Loucy (cell line): ENCODE measurements around the gene B3GALT5.

ENCODE experiments used
- H2AFZ ChIP-seq: fragments of 200-600 bp; sonication (generic); 2 replicates; pipeline ENCODE4 v1.6.0; 2016; ENCODE audit warnings: antibody characterized with exemption, mild to moderate bottlenecking, low read length, moderate library complexity
- H3F3A ChIP-seq: fragments of 200-600 bp; 2 replicates; pipeline ENCODE4 v1.6.0; 2016; ENCODE audit warnings: antibody characterized with exemption, low read depth, mild to moderate bottlenecking
- H3K27me3 ChIP-seq: fragments of 200-600 bp; sonication (generic); 2 replicates; pipeline ENCODE4 v1.6.1; 2014; ENCODE audit warnings: low read length, mild to moderate bottlenecking; ENCODE audit not compliant: insufficient read depth, poor library complexity, severe bottlenecking
- H3K36me3 ChIP-seq: fragments of 200-600 bp; sonication (generic); 2 replicates; pipeline ENCODE4 v1.6.1; 2016; ENCODE audit warnings: low read length; ENCODE audit not compliant: insufficient read depth
- H3K4me1 ChIP-seq: fragments of 200-600 bp; sonication (generic); 2 replicates; pipeline ENCODE4 v1.5.1; 2014; ENCODE audit warnings: low read length, mild to moderate bottlenecking; ENCODE audit not compliant: insufficient read depth, poor library complexity, severe bottlenecking
- H3K4me2 ChIP-seq: fragments of 200-600 bp; sonication (generic); 2 replicates; pipeline ENCODE4 v1.6.0; 2014; ENCODE audit warnings: antibody characterized with exemption, low read length, low read depth, mild to moderate bottlenecking; ENCODE audit not compliant: poor library complexity, severe bottlenecking
- H3K4me3 ChIP-seq: fragments of 200-600 bp; sonication (generic); 2 replicates; pipeline ENCODE4 v1.5.1; 2014; ENCODE audit warnings: low read length, mild to moderate bottlenecking, mixed read lengths; ENCODE audit not compliant: poor library complexity, severe bottlenecking
- H3K79me2 ChIP-seq: fragments of 200-600 bp; sonication (generic); 2 replicates; pipeline ENCODE4 v1.6.1; 2014; ENCODE audit warnings: low read length; ENCODE audit not compliant: insufficient read depth
- H3K9ac ChIP-seq: fragments of 200-600 bp; sonication (generic); 2 replicates; pipeline ENCODE4 v1.6.0; 2014; ENCODE audit warnings: mild to moderate bottlenecking, low read depth, low read length, moderate library complexity; ENCODE audit not compliant: poor library complexity, severe bottlenecking
- H3K9me2 ChIP-seq: fragments of 200-600 bp; sonication (generic); replicated peaks from 2 replicates; pipeline ENCODE4 v1.6.1; 2016; ENCODE audit warnings: low read depth, low read length, mixed read lengths
- H3K9me3 ChIP-seq: fragments of 200-600 bp; sonication (generic); 2 replicates; pipeline ENCODE4 v1.6.1; 2014; ENCODE audit warnings: mild to moderate bottlenecking, antibody characterized with exemption, low read length, low read depth; ENCODE audit not compliant: insufficient read depth
- H4K20me1 ChIP-seq: fragments of 200-600 bp; sonication (generic); 2 replicates; pipeline ENCODE4 v1.6.0; 2014; ENCODE audit warnings: antibody characterized with exemption, low read length, mild to moderate bottlenecking; ENCODE audit not compliant: insufficient read depth, poor library complexity, severe bottlenecking
- CTCF ChIP-seq: fragments of 200-600 bp; sonication (generic); conservative IDR thresholded peaks from 2 replicates; pipeline ENCODE4 v1.5.1; 2014; ENCODE audit warnings: mild to moderate bottlenecking, antibody characterized with exemption, low read length
- EZH2phosphoT487 ChIP-seq: fragments of 200-600 bp; IDR thresholded peaks from 2 replicates; pipeline ENCODE4 v1.6.1; 2018; ENCODE audit warnings: antibody characterized with exemption, mild to moderate bottlenecking, moderate library complexity, borderline replicate concordance

The B3GALT5 gene

GRCh38 chr21:39599191-39599970 is 13.4 kb upstream of the B3GALT5 start:
- Histone ChIP-seq H3K79me2 (no peaks in the 10 kb centered on the region), H3K9me2 (no peaks in the 10 kb centered on the region), H3K4me1 (no peaks in the 10 kb centered on the region), H3F3A (no peaks in the 10 kb centered on the region), H3K9ac (no peak overlapping the region), H4K20me1 (no peaks in the 10 kb centered on the region), H3K36me3 (no peaks in the 10 kb centered on the region), H3K4me3 (no peak overlapping the region), H2AFZ (no peak overlapping the region), H3K9me3 (no peaks in the 10 kb centered on the region; the same call in 1 of the 2 replicates), H3K4me2 (no peak overlapping the region), H3K27me3 (no peaks in the 10 kb centered on the region)
- TF ChIP-seq EZH2phosphoT487 (no peak), CTCF (no peak)

DNA sequence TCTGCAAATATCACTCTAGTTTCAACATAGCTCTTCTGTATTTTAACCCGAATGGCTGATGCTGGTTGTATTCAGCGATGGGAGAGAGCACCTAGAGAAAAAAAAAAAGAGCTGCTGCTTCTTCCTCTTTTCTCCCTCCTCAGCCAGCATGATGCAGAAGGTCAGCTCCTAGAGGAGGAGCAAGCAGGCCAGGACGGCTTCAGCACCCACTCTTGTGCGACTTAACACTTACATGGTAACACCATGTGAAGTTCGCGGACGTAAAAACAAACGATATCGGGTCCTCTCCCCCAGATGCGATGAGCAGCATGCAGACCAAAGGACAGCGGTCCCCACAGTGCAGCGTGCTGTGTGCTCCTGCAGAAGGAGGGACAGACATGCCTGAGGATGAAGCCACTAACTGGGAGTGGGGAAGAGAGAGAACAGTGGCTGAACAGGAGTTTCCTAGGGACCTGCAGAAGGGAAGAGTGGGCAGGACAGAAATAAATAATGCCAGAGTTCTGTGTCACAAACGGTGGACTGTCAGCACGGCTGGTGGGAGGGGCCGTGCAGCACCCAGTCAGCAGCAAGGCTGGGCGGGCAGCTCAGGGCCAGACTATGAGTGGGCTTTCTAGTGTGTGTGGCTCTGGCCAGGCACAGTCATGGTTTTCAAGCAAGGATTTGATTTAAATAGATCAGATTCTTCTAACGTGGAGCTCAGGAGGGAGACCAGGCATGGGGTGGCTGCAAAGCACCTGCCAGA is 11.4 kb upstream of the B3GALT5 start:
- H3K4me1 ChIP-seq, result no peaks in the 10 kb centered on the region
- no peaks in the 10 kb centered on the region for H3F3A ChIP-seq
- no peak overlapping the region for H3K4me2 ChIP-seq
- H4K20me1 ChIP-seq, result no peaks in the 10 kb centered on the region
- TF ChIP-seq CTCF (no peak), EZH2phosphoT487 (no peak)
- H3K79me2 ChIP-seq, result no peaks in the 10 kb centered on the region
- no peaks in the 10 kb centered on the region for H3K9me2 ChIP-seq
- H3K4me3 ChIP-seq, result no peak overlapping the region
- H3K27me3 ChIP-seq, result no peaks in the 10 kb centered on the region
- no peaks in the 10 kb centered on the region for H3K9me3 ChIP-seq
- H3K9ac ChIP-seq, result no peak overlapping the region
- no peak overlapping the region for H2AFZ ChIP-seq
- H3K36me3 ChIP-seq, result no peaks in the 10 kb centered on the region

DNA sequence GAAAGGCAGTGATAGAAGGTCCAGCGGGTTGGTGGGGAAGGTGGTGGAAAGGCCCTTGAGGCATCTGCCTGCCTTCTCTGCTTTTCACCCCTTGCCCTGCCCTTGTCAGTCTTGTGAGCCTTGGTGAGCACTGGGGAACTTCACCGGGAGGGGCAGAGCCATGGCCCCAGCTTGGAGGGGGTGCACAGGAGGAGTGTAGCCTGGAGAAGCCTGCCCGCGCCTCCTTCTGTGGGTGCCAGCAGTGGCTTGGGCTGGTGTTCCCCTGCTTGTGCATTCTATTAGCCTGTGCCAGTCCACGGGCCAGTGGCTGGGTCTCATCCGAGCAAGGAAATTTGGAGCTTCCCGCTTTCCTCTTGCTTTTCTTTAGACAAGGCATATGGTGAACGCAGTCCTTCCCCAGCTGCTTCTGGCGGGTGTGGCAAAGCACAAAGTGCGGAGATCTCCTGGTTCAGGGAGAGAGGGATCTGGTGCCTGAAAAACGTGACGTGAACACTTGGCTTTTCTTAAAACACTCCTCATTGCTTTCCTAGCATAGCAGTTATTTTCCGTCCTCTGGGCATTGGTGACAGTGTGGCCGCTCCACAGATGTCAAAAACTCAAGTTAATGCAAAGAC is 10.6 kb upstream of the B3GALT5 start:
- Histone ChIP-seq H3F3A (no peaks in the 10 kb centered on the region), H3K9ac (no peak overlapping the region), H3K27me3 (no peaks in the 10 kb centered on the region), H3K4me3 (no peak overlapping the region), H4K20me1 (no peaks in the 10 kb centered on the region), H2AFZ (no peak overlapping the region), H3K36me3 (no peaks in the 10 kb centered on the region), H3K4me2 (no peak overlapping the region), H3K9me3 (no peaks in the 10 kb centered on the region), H3K4me1 (no peaks in the 10 kb centered on the region), H3K9me2 (no peaks in the 10 kb centered on the region), H3K79me2 (no peaks in the 10 kb centered on the region)
- no peak for TF ChIP-seq CTCF
- TF ChIP-seq EZH2phosphoT487, result no peak
